Liver (tissue), 9 donors: ENCODE data around the gene DBN1. TPM values are rescaled to one million over a fixed set of nuclear protein-coding genes. Genes with fewer than 3 reads are reported as not detected.

Experiments used
- DNase-seq: peaks from one replicate; pipeline ENCODE4 v3.0.0-alpha.2; 2017; ENCODE audit warnings: low spot score
- H3K27ac ChIP-seq, 2 donors: one replicate each; pipeline ENCODE4 v1.7.0; 2013; ENCODE audit warnings: inconsistent platforms in 2 of 2, low read length in 2 of 2, control low read depth in 1 of 2, low read depth in 1 of 2, mild to moderate bottlenecking in 1 of 2
- H3K27me3 ChIP-seq, 4 donors: one replicate each; pipeline versions ENCODE4 v1.6.1 to v1.7.0; 2013; ENCODE audit warnings: low read length in 3 of 4, inconsistent platforms in 1 of 4, mild to moderate bottlenecking in 1 of 4, moderate library complexity in 1 of 4; ENCODE audit not compliant: control insufficient read depth in 4 of 4, insufficient read depth in 4 of 4
- H3K36me3 ChIP-seq, 4 donors: one replicate each; pipeline versions ENCODE4 v1.6.1 to v1.7.0; 2013; ENCODE audit warnings: low read length in 3 of 4, mild to moderate bottlenecking in 3 of 4, low read depth in 1 of 4, moderate library complexity in 1 of 4; ENCODE audit not compliant: control insufficient read depth in 4 of 4, insufficient read depth in 3 of 4
- H3K4me1 ChIP-seq, 4 donors: one replicate each; pipeline versions ENCODE4 v1.6.1 to v1.7.0; 2013; ENCODE audit warnings: low read length in 3 of 4, mild to moderate bottlenecking in 3 of 4, moderate library complexity in 1 of 4; ENCODE audit not compliant: control insufficient read depth in 4 of 4, insufficient read depth in 4 of 4
- H3K4me3 ChIP-seq, 3 donors: one replicate each; pipeline versions ENCODE4 v1.6.1 to v1.7.0; 2013; ENCODE audit warnings: low read length in 3 of 3, control low read depth in 1 of 3, low read depth in 1 of 3, mild to moderate bottlenecking in 1 of 3
- H3K9ac ChIP-seq, 2 donors: one replicate each; pipeline ENCODE4 v1.7.0; 2013; ENCODE audit warnings: low read length in 2 of 2, mild to moderate bottlenecking in 2 of 2, moderate library complexity in 2 of 2, control low read depth in 1 of 2, low read depth in 1 of 2
- H3K9me3 ChIP-seq, 4 donors: one replicate each; pipeline versions ENCODE4 v1.6.1 to v1.7.0; 2013; ENCODE audit warnings: low read length in 3 of 4; ENCODE audit not compliant: control insufficient read depth in 4 of 4
- FOXA1 ChIP-seq: IDR thresholded peaks from 2 replicates; pipeline ENCODE4 v1.6.1; 2016; ENCODE audit warnings: antibody characterized with exemption
- FOXA2 ChIP-seq: IDR thresholded peaks from 2 replicates; pipeline ENCODE4 v1.6.1; 2016; ENCODE audit warnings: antibody characterized with exemption
- GABPA ChIP-seq, 2 donors: IDR thresholded peaks in 1 of 2; conservative IDR thresholded peaks in 1 of 2; 2 replicates each; pipeline ENCODE4 v1.6.1; 2016; ENCODE audit warnings: antibody characterized with exemption in 2 of 2, mild to moderate bottlenecking in 1 of 2, moderate library complexity in 1 of 2
- HNF4A ChIP-seq, 2 donors: conservative IDR thresholded peaks; 2 replicates each; pipeline ENCODE4 v1.6.1; 2016; ENCODE audit warnings: antibody characterized with exemption in 2 of 2, mild to moderate bottlenecking in 2 of 2
- HNF4G ChIP-seq: IDR thresholded peaks from 2 replicates; pipeline ENCODE4 v1.6.1; 2016; ENCODE audit warnings: antibody characterized with exemption
- JUND ChIP-seq, 2 donors: IDR thresholded peaks; 2 replicates each; pipeline ENCODE4 v1.6.1; 2016; ENCODE audit warnings: antibody characterized with exemption in 2 of 2
- NR2F2 ChIP-seq: IDR thresholded peaks from 2 replicates; pipeline ENCODE4 v1.6.1; 2016; ENCODE audit warnings: antibody characterized with exemption
- RAD21 ChIP-seq, 2 donors: IDR thresholded peaks; 2 replicates each; pipeline ENCODE4 v1.6.1; 2016; ENCODE audit warnings: antibody characterized with exemption in 2 of 2, mild to moderate bottlenecking in 2 of 2
- SP1 ChIP-seq: IDR thresholded peaks from 2 replicates; pipeline ENCODE4 v1.6.1; 2018; ENCODE audit warnings: antibody characterized with exemption, mild to moderate bottlenecking
- TAF1 ChIP-seq: conservative IDR thresholded peaks from 2 replicates; pipeline ENCODE4 v1.6.1; 2016; ENCODE audit warnings: antibody characterized with exemption, mild to moderate bottlenecking
- YY1 ChIP-seq: IDR thresholded peaks from 2 replicates; pipeline ENCODE4 v1.6.1; 2016; ENCODE audit warnings: antibody characterized with exemption, mild to moderate bottlenecking
- WGBS: extraction: QIAGEN DNeasy Blood & Tissue Kit; methylation state at CpG from one replicate; pipeline ENCODE4 v1.1.7; 2013; 5-methylcytosine and 5-hydroxymethylcytosine counted together
- polyA plus RNA-seq, 2 donors: library from polyadenylated mRNA; stranded (reverse) in 1 of 2; unstranded in 1 of 2; fragments of 200-250 nt in 1 of 2; fragments of >200 nt in 1 of 2; fragmentation: Nextera tagmentation in 1 of 2; extraction: Ambion mirVana in 1 of 2; gene quantifications; one replicate each; pipeline versions ENCODE4 v1.2.1 to v1.2.3, GENCODE V29; 2013 to 2015
- total RNA-seq, 2 donors: library from RNA; depleted of rRNA; stranded (reverse); fragments of >200 nt; gene quantifications; one replicate each; pipeline ENCODE4 v1.2.3, GENCODE V29; 2014
- TF ChIP-seq, protein P1 (sequence below): fragments of 150-350 bp; IDR thresholded peaks from 2 replicates; pipeline ENCODE4 v1.5.1; 2017; ENCODE audit warnings: improper control_type of control experiment, low read depth, low read length; ENCODE audit not compliant: missing input control
- TF ChIP-seq, protein P2 (sequence below): IDR thresholded peaks from 2 replicates; pipeline ENCODE4 v1.6.1; 2016; ENCODE audit warnings: antibody characterized with exemption
- TF ChIP-seq, protein P3 (sequence below): IDR thresholded peaks from 2 replicates; pipeline ENCODE4 v1.6.1; 2016; ENCODE audit warnings: antibody characterized with exemption
- TF ChIP-seq, protein P4 (sequence below): IDR thresholded peaks from 2 replicates; pipeline ENCODE4 v1.6.1; 2016; ENCODE audit warnings: antibody characterized with exemption
- TF ChIP-seq, protein P5 (sequence below): IDR thresholded peaks from 2 replicates; pipeline ENCODE4 v1.6.1; 2016; ENCODE audit warnings: antibody characterized with exemption, mild to moderate bottlenecking
- donor health status: healthy.
- donor health status: healthy.
- donor health status: healthy.
- donor health status: healthy.
- donor health status: healthy.

The DBN1 gene
- total and polyA plus RNA-seq, 4 donors = 1.5 to 4.9 (median 2.0) TPM

DNA sequence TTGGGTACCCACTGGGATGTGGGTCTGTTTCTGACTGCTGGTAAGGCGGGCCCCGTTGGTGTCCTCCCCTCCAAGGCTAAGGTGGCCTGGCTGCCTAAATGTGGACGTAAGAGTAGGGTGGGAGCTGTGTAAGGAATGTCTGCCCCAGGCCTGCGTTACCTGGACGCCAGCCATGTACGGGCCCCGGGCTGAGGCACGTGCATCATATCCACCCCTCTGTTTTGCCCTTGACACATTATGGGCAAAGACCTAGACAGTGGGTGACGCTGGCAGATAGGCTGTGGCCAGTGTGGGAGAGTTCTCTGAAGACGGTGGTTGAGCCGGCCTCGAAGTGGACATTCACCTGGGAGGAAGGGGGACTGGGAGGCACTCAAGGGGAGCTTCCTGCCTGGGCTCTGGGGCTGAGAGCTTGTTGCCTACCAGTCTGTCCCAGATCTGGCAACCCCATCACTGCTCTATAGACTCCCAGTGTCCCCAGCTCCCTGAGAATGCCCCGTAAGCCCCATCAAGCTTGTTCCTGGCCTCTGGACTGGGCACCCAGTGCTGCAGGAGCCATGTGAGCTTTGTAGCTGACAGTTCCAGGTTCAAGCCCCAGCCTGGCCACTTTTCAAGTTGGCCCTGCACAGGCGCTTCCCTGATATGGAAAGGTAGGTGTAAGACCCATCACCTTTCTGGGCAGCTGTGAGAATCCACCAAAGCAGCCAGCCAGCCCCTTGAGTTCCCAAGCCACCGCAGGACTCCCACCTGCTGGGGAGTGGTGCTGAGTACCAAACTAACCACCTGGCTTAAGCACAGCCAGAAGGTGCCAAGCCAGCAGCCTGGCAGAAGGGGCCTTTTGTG lies 30.1 kb downstream of the DBN1 start:
- Histone ChIP-seq H3K9ac (no peak overlapping the region), H3K9me3 (no peaks in the 10 kb centered on the region), H3K27ac (no peak overlapping the region), H3K27me3 (no peaks in the 10 kb centered on the region), H3K4me1 (peaks cover 5 to 18% (median 9%) of the 10 kb centered on the region in 4 donors), H3K4me3 (no peak overlapping the region), H3K36me3 (peaks cover 0 to 7% (median under 1%) of the 10 kb centered on the region in 4 donors)
- WGBS = 93% methylated on average over 15 of the region's 15 CpGs
- DNase-seq = no peak
- TF ChIP-seq, protein P1, sequence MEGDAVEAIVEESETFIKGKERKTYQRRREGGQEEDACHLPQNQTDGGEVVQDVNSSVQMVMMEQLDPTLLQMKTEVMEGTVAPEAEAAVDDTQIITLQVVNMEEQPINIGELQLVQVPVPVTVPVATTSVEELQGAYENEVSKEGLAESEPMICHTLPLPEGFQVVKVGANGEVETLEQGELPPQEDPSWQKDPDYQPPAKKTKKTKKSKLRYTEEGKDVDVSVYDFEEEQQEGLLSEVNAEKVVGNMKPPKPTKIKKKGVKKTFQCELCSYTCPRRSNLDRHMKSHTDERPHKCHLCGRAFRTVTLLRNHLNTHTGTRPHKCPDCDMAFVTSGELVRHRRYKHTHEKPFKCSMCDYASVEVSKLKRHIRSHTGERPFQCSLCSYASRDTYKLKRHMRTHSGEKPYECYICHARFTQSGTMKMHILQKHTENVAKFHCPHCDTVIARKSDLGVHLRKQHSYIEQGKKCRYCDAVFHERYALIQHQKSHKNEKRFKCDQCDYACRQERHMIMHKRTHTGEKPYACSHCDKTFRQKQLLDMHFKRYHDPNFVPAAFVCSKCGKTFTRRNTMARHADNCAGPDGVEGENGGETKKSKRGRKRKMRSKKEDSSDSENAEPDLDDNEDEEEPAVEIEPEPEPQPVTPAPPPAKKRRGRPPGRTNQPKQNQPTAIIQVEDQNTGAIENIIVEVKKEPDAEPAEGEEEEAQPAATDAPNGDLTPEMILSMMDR = no peak
- TF ChIP-seq NR2F2 (no peak), JUND (IDR thresholded peaks at IDR 0.05) (no peak), HNF4G (no peak)

DNA sequence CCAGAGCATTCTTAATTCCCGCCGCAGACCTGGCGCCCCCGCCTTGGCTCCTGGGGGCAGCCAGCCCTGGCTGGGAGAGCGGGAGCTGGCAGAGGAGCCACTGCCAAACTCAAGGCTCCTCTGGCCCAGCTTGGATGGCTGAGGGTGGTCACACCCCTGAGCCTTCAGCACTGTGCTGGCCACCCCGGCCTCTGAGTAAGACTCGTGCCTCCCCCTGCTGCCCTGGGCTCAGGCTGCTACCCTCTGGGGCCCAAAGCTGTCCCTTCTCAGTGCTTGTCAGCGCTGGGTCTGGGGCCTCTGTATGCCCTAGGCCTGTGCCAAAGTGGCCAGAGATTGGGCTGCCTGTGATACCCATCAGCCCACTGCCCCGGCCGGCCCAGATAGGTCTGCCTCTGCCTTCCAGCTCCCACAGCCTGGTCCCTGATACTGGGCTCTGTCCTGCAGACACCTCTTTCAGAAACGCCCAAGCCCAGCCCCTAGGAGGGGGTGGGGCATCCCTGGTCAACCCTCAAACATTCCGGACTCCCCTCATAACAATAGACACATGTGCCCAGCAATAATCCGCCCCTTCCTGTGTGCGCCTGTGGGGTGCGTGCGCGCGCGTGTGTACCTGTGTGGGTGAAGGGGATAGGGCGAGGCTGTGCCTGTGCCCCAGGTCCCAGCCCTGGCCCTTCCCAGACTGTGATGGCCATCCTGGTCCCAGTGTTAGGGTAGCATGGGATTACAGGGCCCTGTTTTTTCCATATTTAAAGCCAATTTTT lies 31.2 kb downstream of the DBN1 start:
- H3K9ac ChIP-seq = no peak overlapping the region
- no peaks in the 10 kb centered on the region for H3K9me3 ChIP-seq
- H3K36me3 ChIP-seq = peaks cover 2 to 11% (median 6%) of the 10 kb centered on the region in 4 donors
- no peak for TF ChIP-seq HNF4G
- TF ChIP-seq FOXA2 = no peak
- no peak for TF ChIP-seq SP1
- no peak for TF ChIP-seq TAF1
- TF ChIP-seq NR2F2 = no peak
- TF ChIP-seq YY1 = no peak
- TF ChIP-seq, protein P2, sequence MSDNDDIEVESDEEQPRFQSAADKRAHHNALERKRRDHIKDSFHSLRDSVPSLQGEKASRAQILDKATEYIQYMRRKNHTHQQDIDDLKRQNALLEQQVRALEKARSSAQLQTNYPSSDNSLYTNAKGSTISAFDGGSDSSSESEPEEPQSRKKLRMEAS = no peak
- TF ChIP-seq RAD21 (IDR thresholded peaks at IDR 0.05) = no peak
- no peak for TF ChIP-seq FOXA1
- TF ChIP-seq, protein P3, sequence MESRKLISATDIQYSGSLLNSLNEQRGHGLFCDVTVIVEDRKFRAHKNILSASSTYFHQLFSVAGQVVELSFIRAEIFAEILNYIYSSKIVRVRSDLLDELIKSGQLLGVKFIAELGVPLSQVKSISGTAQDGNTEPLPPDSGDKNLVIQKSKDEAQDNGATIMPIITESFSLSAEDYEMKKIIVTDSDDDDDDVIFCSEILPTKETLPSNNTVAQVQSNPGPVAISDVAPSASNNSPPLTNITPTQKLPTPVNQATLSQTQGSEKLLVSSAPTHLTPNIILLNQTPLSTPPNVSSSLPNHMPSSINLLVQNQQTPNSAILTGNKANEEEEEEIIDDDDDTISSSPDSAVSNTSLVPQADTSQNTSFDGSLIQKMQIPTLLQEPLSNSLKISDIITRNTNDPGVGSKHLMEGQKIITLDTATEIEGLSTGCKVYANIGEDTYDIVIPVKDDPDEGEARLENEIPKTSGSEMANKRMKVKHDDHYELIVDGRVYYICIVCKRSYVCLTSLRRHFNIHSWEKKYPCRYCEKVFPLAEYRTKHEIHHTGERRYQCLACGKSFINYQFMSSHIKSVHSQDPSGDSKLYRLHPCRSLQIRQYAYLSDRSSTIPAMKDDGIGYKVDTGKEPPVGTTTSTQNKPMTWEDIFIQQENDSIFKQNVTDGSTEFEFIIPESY = no peak
- no peak for TF ChIP-seq GABPA (IDR thresholded peaks at IDR 0.05 in 1 of 2, conservative IDR thresholded peaks at IDR 0.05 in 1 of 2)
- TF ChIP-seq HNF4A (conservative IDR thresholded peaks at IDR 0.05) = no peak
- TF ChIP-seq, protein P4, sequence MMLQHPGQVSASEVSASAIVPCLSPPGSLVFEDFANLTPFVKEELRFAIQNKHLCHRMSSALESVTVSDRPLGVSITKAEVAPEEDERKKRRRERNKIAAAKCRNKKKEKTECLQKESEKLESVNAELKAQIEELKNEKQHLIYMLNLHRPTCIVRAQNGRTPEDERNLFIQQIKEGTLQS = no peak
- no peak for TF ChIP-seq JUND (IDR thresholded peaks at IDR 0.05)
- TF ChIP-seq, protein P5, sequence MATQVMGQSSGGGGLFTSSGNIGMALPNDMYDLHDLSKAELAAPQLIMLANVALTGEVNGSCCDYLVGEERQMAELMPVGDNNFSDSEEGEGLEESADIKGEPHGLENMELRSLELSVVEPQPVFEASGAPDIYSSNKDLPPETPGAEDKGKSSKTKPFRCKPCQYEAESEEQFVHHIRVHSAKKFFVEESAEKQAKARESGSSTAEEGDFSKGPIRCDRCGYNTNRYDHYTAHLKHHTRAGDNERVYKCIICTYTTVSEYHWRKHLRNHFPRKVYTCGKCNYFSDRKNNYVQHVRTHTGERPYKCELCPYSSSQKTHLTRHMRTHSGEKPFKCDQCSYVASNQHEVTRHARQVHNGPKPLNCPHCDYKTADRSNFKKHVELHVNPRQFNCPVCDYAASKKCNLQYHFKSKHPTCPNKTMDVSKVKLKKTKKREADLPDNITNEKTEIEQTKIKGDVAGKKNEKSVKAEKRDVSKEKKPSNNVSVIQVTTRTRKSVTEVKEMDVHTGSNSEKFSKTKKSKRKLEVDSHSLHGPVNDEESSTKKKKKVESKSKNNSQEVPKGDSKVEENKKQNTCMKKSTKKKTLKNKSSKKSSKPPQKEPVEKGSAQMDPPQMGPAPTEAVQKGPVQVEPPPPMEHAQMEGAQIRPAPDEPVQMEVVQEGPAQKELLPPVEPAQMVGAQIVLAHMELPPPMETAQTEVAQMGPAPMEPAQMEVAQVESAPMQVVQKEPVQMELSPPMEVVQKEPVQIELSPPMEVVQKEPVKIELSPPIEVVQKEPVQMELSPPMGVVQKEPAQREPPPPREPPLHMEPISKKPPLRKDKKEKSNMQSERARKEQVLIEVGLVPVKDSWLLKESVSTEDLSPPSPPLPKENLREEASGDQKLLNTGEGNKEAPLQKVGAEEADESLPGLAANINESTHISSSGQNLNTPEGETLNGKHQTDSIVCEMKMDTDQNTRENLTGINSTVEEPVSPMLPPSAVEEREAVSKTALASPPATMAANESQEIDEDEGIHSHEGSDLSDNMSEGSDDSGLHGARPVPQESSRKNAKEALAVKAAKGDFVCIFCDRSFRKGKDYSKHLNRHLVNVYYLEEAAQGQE = no peak
- DNase-seq = no peak
- H3K27me3 ChIP-seq = no peaks in the 10 kb centered on the region
- 96% methylated on average over 20 of the region's 20 CpGs for WGBS
- no peak overlapping the region for H3K4me3 ChIP-seq
- peaks cover 5 to 12% (median 6%) of the 10 kb centered on the region in 4 donors for H3K4me1 ChIP-seq
- H3K27ac ChIP-seq = no peak overlapping the region
